ENCODE results near the gene BDKRB1. TPM values are rescaled to one million over a fixed set of nuclear protein-coding genes. Genes with fewer than 3 reads are reported as not detected.

The BDKRB1 gene
- total RNA-seq, 1 donor from 2014 or later = 0.20 TPM

GRCh38 chr14:96216627-96217026 lies 39.4 kb upstream of the BDKRB1 start:
- no peak for FAIRE-seq
- no peak overlapping the region for H3K4me3 Mint-ChIP-seq (ENCODE audit: unreplicated experiment)
- H3K4me1 Mint-ChIP-seq (ENCODE audit: low read depth, unreplicated experiment) = no peaks in the 10 kb centered on the region
- Histone ChIP-seq H3K9ac (ENCODE audit: low read length) (no peak overlapping the region), H3K9me3 (ENCODE audit: insufficient read depth, low read depth, low read length) (peaks cover 9% of the 10 kb centered on the region), H2AFZ (ENCODE audit: low read depth, low read length) (no peak overlapping the region), H3K4me2 (ENCODE audit: low read length) (no peak overlapping the region), H3K27me3 (ENCODE audit: insufficient read depth, low read length) (no peaks in the 10 kb centered on the region), H4K20me1 (ENCODE audit: insufficient read depth, low read length) (no peaks in the 10 kb centered on the region), H3K27ac (ENCODE audit: low read depth, low read length) (no peak overlapping the region), H3K36me3 (ENCODE audit: insufficient read depth, low read length) (no peaks in the 10 kb centered on the region), H3K4me3 (ENCODE audit: insufficient read depth, low read depth, low read length) (no peak overlapping the region), H3K4me1 (ENCODE audit: insufficient read depth, low read length) (no peaks in the 10 kb centered on the region), H3K79me2 (ENCODE audit: insufficient read depth, low read length) (no peaks in the 10 kb centered on the region)
- peaks cover 14% of the 10 kb centered on the region for H3K9me3 Mint-ChIP-seq (ENCODE audit: unreplicated experiment)
- H3K36me3 Mint-ChIP-seq (ENCODE audit: low read depth, unreplicated experiment) = peaks cover 2% of the 10 kb centered on the region
- no peak for DNase-seq (ENCODE audit: low read depth)
- TF ChIP-seq EZH2 (IDR thresholded peaks at IDR 0.05; ENCODE audit: insufficient read depth, low read length) = no peak
- TF ChIP-seq CTCF (IDR thresholded peaks at IDR 0.05; ENCODE audit: insufficient read depth, low read depth, low read length) = no peak
- H3K27me3 Mint-ChIP-seq (ENCODE audit: low read depth, unreplicated experiment) = peaks cover 30% of the 10 kb centered on the region
- H3K27ac Mint-ChIP-seq (ENCODE audit: unreplicated experiment) = no peak overlapping the region

GRCh38 chr14:96217376-96217913 lies 38.6 kb upstream of the BDKRB1 start:
- no peak overlapping the region for H3K27ac ChIP-seq (ENCODE audit: low read depth, low read length)
- H3K4me3 Mint-ChIP-seq (ENCODE audit: unreplicated experiment) = no peak overlapping the region
- H3K27me3 ChIP-seq (ENCODE audit: insufficient read depth, low read length) = no peaks in the 10 kb centered on the region
- no peaks in the 10 kb centered on the region for H3K79me2 ChIP-seq (ENCODE audit: insufficient read depth, low read length)
- peaks cover 5% of the 10 kb centered on the region for H3K9me3 ChIP-seq (ENCODE audit: insufficient read depth, low read depth, low read length)
- H3K27me3 Mint-ChIP-seq (ENCODE audit: low read depth, unreplicated experiment) = peaks cover 38% of the 10 kb centered on the region
- H3K4me2 ChIP-seq (ENCODE audit: low read length) = no peak overlapping the region
- no peak for DNase-seq (ENCODE audit: low read depth)
- no peaks in the 10 kb centered on the region for H3K36me3 ChIP-seq (ENCODE audit: insufficient read depth, low read length)
- no peak overlapping the region for H3K9ac ChIP-seq (ENCODE audit: low read length)
- H3K4me1 ChIP-seq (ENCODE audit: insufficient read depth, low read length) = no peaks in the 10 kb centered on the region
- H3K4me3 ChIP-seq (ENCODE audit: insufficient read depth, low read depth, low read length) = no peak overlapping the region
- no peak for TF ChIP-seq CTCF (IDR thresholded peaks at IDR 0.05; ENCODE audit: insufficient read depth, low read depth, low read length)
- TF ChIP-seq EZH2 (IDR thresholded peaks at IDR 0.05; ENCODE audit: insufficient read depth, low read length) = no peak
- H3K9me3 Mint-ChIP-seq (ENCODE audit: unreplicated experiment) = peaks cover 7% of the 10 kb centered on the region
- no peak overlapping the region for H3K27ac Mint-ChIP-seq (ENCODE audit: unreplicated experiment)
- no peaks in the 10 kb centered on the region for H3K4me1 Mint-ChIP-seq (ENCODE audit: low read depth, unreplicated experiment)
- FAIRE-seq = no peak
- H4K20me1 ChIP-seq (ENCODE audit: insufficient read depth, low read length) = no peaks in the 10 kb centered on the region
- H3K36me3 Mint-ChIP-seq (ENCODE audit: low read depth, unreplicated experiment) = peaks cover 2% of the 10 kb centered on the region
- H2AFZ ChIP-seq (ENCODE audit: low read depth, low read length) = no peak overlapping the region

GRCh38 chr14:96221109-96221650 lies 34.8 kb upstream of the BDKRB1 start:
- H3K4me1 ChIP-seq (ENCODE audit: insufficient read depth, low read length) = peaks cover 4% of the 10 kb centered on the region
- TF ChIP-seq CTCF (IDR thresholded peaks at IDR 0.05; ENCODE audit: insufficient read depth, low read depth, low read length) (no peak), EZH2 (IDR thresholded peaks at IDR 0.05; ENCODE audit: insufficient read depth, low read length) (no peak)
- H4K20me1 ChIP-seq (ENCODE audit: insufficient read depth, low read length) = no peaks in the 10 kb centered on the region
- Mint-ChIP-seq H3K27ac (ENCODE audit: unreplicated experiment) (no peak overlapping the region), H3K4me3 (ENCODE audit: unreplicated experiment) (no peak overlapping the region), H3K9me3 (ENCODE audit: unreplicated experiment) (no peaks in the 10 kb centered on the region), H3K36me3 (ENCODE audit: low read depth, unreplicated experiment) (no peaks in the 10 kb centered on the region), H3K4me1 (ENCODE audit: low read depth, unreplicated experiment) (peaks cover 3% of the 10 kb centered on the region), H3K27me3 (ENCODE audit: low read depth, unreplicated experiment) (peaks cover 30% of the 10 kb centered on the region)
- no peaks in the 10 kb centered on the region for H3K36me3 ChIP-seq (ENCODE audit: insufficient read depth, low read length)
- H3K79me2 ChIP-seq (ENCODE audit: insufficient read depth, low read length) = no peaks in the 10 kb centered on the region
- FAIRE-seq = no peak
- DNase-seq (ENCODE audit: low read depth) = no peak
- no peak overlapping the region for H3K27ac ChIP-seq (ENCODE audit: low read depth, low read length)
- no peak overlapping the region for H3K9ac ChIP-seq (ENCODE audit: low read length)
- H3K9me3 ChIP-seq (ENCODE audit: insufficient read depth, low read depth, low read length) = peaks cover 2% of the 10 kb centered on the region
- no peak overlapping the region for H3K4me3 ChIP-seq (ENCODE audit: insufficient read depth, low read depth, low read length)
- no peak overlapping the region for H2AFZ ChIP-seq (ENCODE audit: low read depth, low read length)
- H3K4me2 ChIP-seq (ENCODE audit: low read length) = no peak overlapping the region
- H3K27me3 ChIP-seq (ENCODE audit: insufficient read depth, low read length) = no peaks in the 10 kb centered on the region
